Spleen (tissue), 11 donors: ENCODE results near the gene SMOC2. TPM values are rescaled to one million over a fixed set of nuclear protein-coding genes. Genes with fewer than 3 reads are reported as not detected.

Experiments
- DNase-seq: peaks from one replicate; pipeline ENCODE4 v3.0.0-alpha.2; 2020
- H3K27ac ChIP-seq, 8 donors: fragments of 200-600 bp; sonication (generic) in 7 of 8; 1 replicate in 4 of 8; 2 replicates in 4 of 8; pipeline versions ENCODE4 v1.5.0 to v1.8.0; 2016 to 2021; ENCODE audit warnings: inconsistent platforms in 4 of 8, mild to moderate bottlenecking in 4 of 8, moderate library complexity in 1 of 8
- H3K27me3 ChIP-seq, 7 donors: fragments of 200-600 bp; sonication (generic) in 6 of 7; replicated peaks in 1 of 7; 1 replicate in 4 of 7; 2 replicates in 3 of 7; pipeline versions ENCODE4 v1.5.0 to v1.8.0; 2016 to 2021; ENCODE audit warnings: inconsistent platforms in 3 of 7, mild to moderate bottlenecking in 1 of 7
- H3K36me3 ChIP-seq, 6 donors: fragments of 200-600 bp; sonication (generic) in 5 of 6; 1 replicate in 4 of 6; 2 replicates in 2 of 6; pipeline versions ENCODE4 v1.5.0 to v1.8.0; 2016 to 2021; ENCODE audit warnings: inconsistent platforms in 2 of 6
- H3K4me1 ChIP-seq, 6 donors: fragments of 200-600 bp; sonication (generic) in 5 of 6; 1 replicate in 3 of 6; 2 replicates in 3 of 6; pipeline versions ENCODE4 v1.5.0 to v1.8.0; 2016 to 2021; ENCODE audit warnings: inconsistent platforms in 3 of 6
- H3K4me3 ChIP-seq, 8 donors: fragments of 200-600 bp; sonication (generic) in 7 of 8; 1 replicate in 4 of 8; 2 replicates in 4 of 8; pipeline versions ENCODE4 v1.5.0 to v1.8.0; 2016 to 2021; ENCODE audit warnings: inconsistent platforms in 4 of 8, mild to moderate bottlenecking in 4 of 8, moderate library complexity in 2 of 8
- H3K9me3 ChIP-seq, 8 donors: fragments of 200-600 bp; sonication (generic) in 7 of 8; 1 replicate in 4 of 8; 2 replicates in 4 of 8; pipeline versions ENCODE4 v1.5.0 to v1.8.0; 2016 to 2021; ENCODE audit warnings: inconsistent platforms in 4 of 8
- CTCF ChIP-seq, 11 experiments: fragments of 200-600 bp in 7 of 11; fragments of 450-650 bp in 4 of 11; sonication (generic) in 4 of 11; IDR thresholded peaks in 8 of 11; conservative IDR thresholded peaks in 3 of 11; 1 replicate in 7 of 11; 2 replicates in 4 of 11; pipeline versions ENCODE4 v1.4.0 to v1.8.0; 2016 to 2021; ENCODE audit warnings: antibody characterized with exemption in 11 of 11, inconsistent platforms in 4 of 11, mild to moderate bottlenecking in 1 of 11
- POLR2A ChIP-seq, 3 donors: fragments of 450-650 bp; IDR thresholded peaks; one replicate each; pipeline ENCODE4 v1.5.1; 2017; ENCODE audit warnings: antibody characterized with exemption in 3 of 3, mild to moderate bottlenecking in 1 of 3
- POLR2AphosphoS5 ChIP-seq, 3 donors: sonication (generic); formaldehyde crosslinking; IDR thresholded peaks; one replicate each; pipeline ENCODE4 v1.5.1; 2017; ENCODE audit warnings: antibody characterized with exemption in 3 of 3
- WGBS, 5 donors: extraction: QIAGEN DNeasy Blood & Tissue Kit in 3 of 5; methylation state at CpG; one replicate each; pipeline versions ENCODE4 v1.1.5 to v1.1.7; 2013 to 2018; 5-methylcytosine and 5-hydroxymethylcytosine counted together
- intact Hi-C: fragments of 100-400 bp; cut with DNase I; formaldehyde crosslinking; loops from one replicate; pipeline ENCODE4 v1.15.0; 2023; ENCODE audit warnings: low total_unique reads
- polyA plus RNA-seq, 3 donors: library from polyadenylated mRNA; stranded (reverse); fragments of 200-250 nt; gene quantifications; one replicate each; pipeline ENCODE4 v1.2.1, GENCODE V29; 2013
- total RNA-seq, 7 donors: library from RNA; depleted of rRNA in 3 of 7; stranded (reverse); fragments of >200 nt in 3 of 7; fragmentation: NEBNext Ultra II Directional in 4 of 7; extraction: Animal tissue kit (Norgen Biotek cat#: 25700) in 4 of 7; gene quantifications; one replicate each; pipeline versions ENCODE4 v1.1.0 to v1.2.1, GENCODE V29; 2016 to 2021
- donor health status: healthy with polysubstance abuse.
- donor health status: DM: no; HTN: no; CAD: no; lungs with moderate emphysema.
- donor health status: DM: no; HTN: no; CAD: no.
- donor health status: Bipolar disorder and iron deficiency.
- donor health status: healthy.
- donor health status: DM: no; HTN: no; CAD: no.
- donor health status: DM: yes; HTN: yes; CAD: no.

Gene SMOC2
- total and polyA plus RNA-seq, 10 donors, result 0.94 to 7.6 (median 1.8) TPM

GRCh38 chr6:168670401-168670985 lies 229.5 kb downstream of the SMOC2 start:
- intact Hi-C loops, result no loop called here
- WGBS, 5 donors, result 65 to 85% (median 78%) methylated on average over 12 of the region's 12 CpGs
- Histone ChIP-seq H3K27me3 (peaks cover 0 to 12% (median 0%) of the 10 kb centered on the region in 7 donors), H3K4me1 (no peaks in the 10 kb centered on the region), H3K36me3 (no peaks in the 10 kb centered on the region), H3K9me3 (no peaks in the 10 kb centered on the region), H3K4me3 (no peak overlapping the region), H3K27ac (no peak overlapping the region)
- no peak for TF ChIP-seq POLR2AphosphoS5 (IDR thresholded peaks at IDR 0.05)
- no peak for DNase-seq

- no peaks in the 10 kb centered on the region for H3K4me1 ChIP-seq
- no peak for DNase-seq
- peaks cover 0 to 12% (median 0%) of the 10 kb centered on the region in 7 donors for H3K27me3 ChIP-seq
- H3K36me3 ChIP-seq, result no peaks in the 10 kb centered on the region
- TF ChIP-seq CTCF (IDR thresholded peaks at IDR 0.05 in 8 of 11, conservative IDR thresholded peaks at IDR 0.05 in 3 of 11) (no peak), POLR2AphosphoS5 (IDR thresholded peaks at IDR 0.05) (no peak), POLR2A (IDR thresholded peaks at IDR 0.05) (no peak)
- intact Hi-C loops, result no loop called here
- no peak overlapping the region for H3K4me3 ChIP-seq
- WGBS, 5 donors, result 81 to 93% (median 85%) methylated on average over 19 of the region's 19 CpGs
- H3K9me3 ChIP-seq, result no peaks in the 10 kb centered on the region
- H3K27ac ChIP-seq, result no peak overlapping the region
Observed at GRCh38 chr6:168671028-168671862, 230.3 kb downstream of the SMOC2 start.

- H3K4me3 ChIP-seq, result no peak overlapping the region
- intact Hi-C loops, result no loop called here
- WGBS, 5 donors, result 77 to 80% (median 78%) methylated on average over 10 of the region's 10 CpGs
- no peaks in the 10 kb centered on the region for H3K4me1 ChIP-seq
- no peaks in the 10 kb centered on the region for H3K9me3 ChIP-seq
- no peak for DNase-seq
- peaks cover 0 to 8% (median 0%) of the 10 kb centered on the region in 7 donors for H3K27me3 ChIP-seq
- no peak overlapping the region for H3K27ac ChIP-seq
- TF ChIP-seq POLR2A (IDR thresholded peaks at IDR 0.05) (no peak), CTCF (IDR thresholded peaks at IDR 0.05 in 8 of 11, conservative IDR thresholded peaks at IDR 0.05 in 3 of 11) (no peak), POLR2AphosphoS5 (IDR thresholded peaks at IDR 0.05) (no peak)
- H3K36me3 ChIP-seq, result no peaks in the 10 kb centered on the region
Observed at GRCh38 chr6:168671863-168672546, 231.0 kb downstream of the SMOC2 start.

- intact Hi-C loops, result no loop called here
- Histone ChIP-seq H3K36me3 (no peaks in the 10 kb centered on the region), H3K4me3 (no peak overlapping the region), H3K27ac (no peak overlapping the region), H3K4me1 (no peaks in the 10 kb centered on the region), H3K9me3 (no peaks in the 10 kb centered on the region), H3K27me3 (no peaks in the 10 kb centered on the region)
- DNase-seq, result no peak
- WGBS, 5 donors, result 81 to 88% (median 84%) methylated on average over 7 of the region's 7 CpGs
- no peak for TF ChIP-seq POLR2AphosphoS5 (IDR thresholded peaks at IDR 0.05)
- TF ChIP-seq POLR2A (IDR thresholded peaks at IDR 0.05), result no peak
- no peak for TF ChIP-seq CTCF (IDR thresholded peaks at IDR 0.05 in 8 of 11, conservative IDR thresholded peaks at IDR 0.05 in 3 of 11)
Observed at GRCh38 chr6:168674595-168674994, 233.6 kb downstream of the SMOC2 start.
